PFSK-1 (cell line): ENCODE data around the gene GGTLC1.

Source experiments
- FOXP2 ChIP-seq: optimal IDR thresholded peaks from 2 replicates; pipeline ENCODE3; 2011; ENCODE audit warnings: borderline replicate concordance, control low read depth, inconsistent platforms; ENCODE audit not compliant: insufficient read depth; ENCODE audit errors: extremely low read length, extremely low read depth
- POLR2AphosphoS5 ChIP-seq: IDR thresholded peaks from 2 replicates; pipeline ENCODE4 v1.6.1; 2012; ENCODE audit warnings: low read depth, mild to moderate bottlenecking, control low read depth, low read length, moderate library complexity
- SIN3A ChIP-seq: IDR thresholded peaks from 2 replicates; pipeline ENCODE4 v1.6.1; 2012; ENCODE audit warnings: mild to moderate bottlenecking, low read length, moderate library complexity, borderline replicate concordance; ENCODE audit not compliant: insufficient read depth
- TAF1 ChIP-seq: IDR thresholded peaks from 2 replicates; pipeline ENCODE4 v1.6.1; 2012; ENCODE audit warnings: low read length, control low read depth, borderline replicate concordance; ENCODE audit not compliant: insufficient read depth
- TF ChIP-seq, protein P1 (sequence below), 2 experiments: IDR thresholded peaks; 2 replicates each; pipeline versions ENCODE4 v1.6.1 to v1.8.0; 2011 to 2012; ENCODE audit warnings: low read depth in 2 of 2, low read length in 2 of 2, control low read depth in 1 of 2, inconsistent platforms in 1 of 2, mild to moderate bottlenecking in 1 of 2, moderate library complexity in 1 of 2; ENCODE audit not compliant: insufficient read depth in 1 of 2

Gene GGTLC1

DNA sequence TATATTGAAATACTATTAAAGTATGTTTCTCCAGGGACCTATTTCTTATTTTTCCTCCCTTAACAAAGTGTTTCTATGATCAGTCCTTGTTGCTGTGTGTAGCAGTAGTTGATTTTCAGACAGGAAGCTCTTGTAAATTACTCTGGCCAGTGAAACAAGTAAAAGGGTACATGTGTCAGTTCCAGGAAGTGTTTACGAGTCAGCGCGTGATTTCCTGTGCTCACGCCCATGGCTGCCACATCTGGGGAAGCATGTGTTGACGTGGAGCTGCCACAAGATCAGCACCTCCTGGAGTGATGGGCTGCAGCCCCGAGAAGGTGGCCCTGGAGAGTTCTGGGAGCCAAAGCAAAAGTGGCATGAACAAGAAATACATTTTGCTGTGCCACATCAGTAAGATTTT is 38.6 kb upstream of the GGTLC1 start:
- TF ChIP-seq FOXP2 = peak; percentile 83
- TF ChIP-seq, protein P1, sequence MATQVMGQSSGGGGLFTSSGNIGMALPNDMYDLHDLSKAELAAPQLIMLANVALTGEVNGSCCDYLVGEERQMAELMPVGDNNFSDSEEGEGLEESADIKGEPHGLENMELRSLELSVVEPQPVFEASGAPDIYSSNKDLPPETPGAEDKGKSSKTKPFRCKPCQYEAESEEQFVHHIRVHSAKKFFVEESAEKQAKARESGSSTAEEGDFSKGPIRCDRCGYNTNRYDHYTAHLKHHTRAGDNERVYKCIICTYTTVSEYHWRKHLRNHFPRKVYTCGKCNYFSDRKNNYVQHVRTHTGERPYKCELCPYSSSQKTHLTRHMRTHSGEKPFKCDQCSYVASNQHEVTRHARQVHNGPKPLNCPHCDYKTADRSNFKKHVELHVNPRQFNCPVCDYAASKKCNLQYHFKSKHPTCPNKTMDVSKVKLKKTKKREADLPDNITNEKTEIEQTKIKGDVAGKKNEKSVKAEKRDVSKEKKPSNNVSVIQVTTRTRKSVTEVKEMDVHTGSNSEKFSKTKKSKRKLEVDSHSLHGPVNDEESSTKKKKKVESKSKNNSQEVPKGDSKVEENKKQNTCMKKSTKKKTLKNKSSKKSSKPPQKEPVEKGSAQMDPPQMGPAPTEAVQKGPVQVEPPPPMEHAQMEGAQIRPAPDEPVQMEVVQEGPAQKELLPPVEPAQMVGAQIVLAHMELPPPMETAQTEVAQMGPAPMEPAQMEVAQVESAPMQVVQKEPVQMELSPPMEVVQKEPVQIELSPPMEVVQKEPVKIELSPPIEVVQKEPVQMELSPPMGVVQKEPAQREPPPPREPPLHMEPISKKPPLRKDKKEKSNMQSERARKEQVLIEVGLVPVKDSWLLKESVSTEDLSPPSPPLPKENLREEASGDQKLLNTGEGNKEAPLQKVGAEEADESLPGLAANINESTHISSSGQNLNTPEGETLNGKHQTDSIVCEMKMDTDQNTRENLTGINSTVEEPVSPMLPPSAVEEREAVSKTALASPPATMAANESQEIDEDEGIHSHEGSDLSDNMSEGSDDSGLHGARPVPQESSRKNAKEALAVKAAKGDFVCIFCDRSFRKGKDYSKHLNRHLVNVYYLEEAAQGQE (IDR thresholded peaks at IDR 0.05; ENCODE audit: insufficient read depth in 1 of 2, low read depth in 2 of 2, low read length in 2 of 2) = no peak

DNA sequence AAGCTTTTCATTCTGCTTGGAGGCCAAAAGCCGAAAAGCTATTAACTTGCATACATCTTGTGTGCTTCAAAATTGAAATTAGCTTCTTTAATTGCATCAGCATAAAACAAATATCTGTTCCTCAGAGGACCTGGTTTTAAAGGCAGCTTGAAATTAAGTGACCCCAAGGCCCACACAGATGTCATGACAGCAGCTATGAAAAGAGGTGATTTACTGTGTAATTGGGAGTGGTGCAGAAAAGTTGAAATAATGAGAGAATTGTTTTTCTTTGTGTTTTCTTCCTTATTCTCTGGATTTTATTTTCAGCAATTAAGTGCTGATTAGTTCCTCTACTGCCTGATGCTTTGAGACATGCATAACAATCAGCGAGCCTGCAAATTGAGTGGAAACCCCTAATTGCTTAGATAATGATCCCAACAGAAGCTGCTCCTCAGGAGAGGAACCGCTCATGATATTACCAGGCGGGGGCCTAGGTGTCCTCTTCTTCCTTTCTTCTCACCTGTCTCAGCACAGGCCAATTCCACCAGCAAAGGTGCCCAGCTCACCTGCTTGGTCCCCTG is 34.1 kb upstream of the GGTLC1 start:
- no peak for TF ChIP-seq POLR2AphosphoS5
- TF ChIP-seq SIN3A = no peak
- TF ChIP-seq FOXP2 = no peak
- no peak for TF ChIP-seq TAF1
- TF ChIP-seq, protein P1 (IDR thresholded peaks at IDR 0.05; ENCODE audit: insufficient read depth in 1 of 2, low read depth in 2 of 2, low read length in 2 of 2) = no peak

DNA sequence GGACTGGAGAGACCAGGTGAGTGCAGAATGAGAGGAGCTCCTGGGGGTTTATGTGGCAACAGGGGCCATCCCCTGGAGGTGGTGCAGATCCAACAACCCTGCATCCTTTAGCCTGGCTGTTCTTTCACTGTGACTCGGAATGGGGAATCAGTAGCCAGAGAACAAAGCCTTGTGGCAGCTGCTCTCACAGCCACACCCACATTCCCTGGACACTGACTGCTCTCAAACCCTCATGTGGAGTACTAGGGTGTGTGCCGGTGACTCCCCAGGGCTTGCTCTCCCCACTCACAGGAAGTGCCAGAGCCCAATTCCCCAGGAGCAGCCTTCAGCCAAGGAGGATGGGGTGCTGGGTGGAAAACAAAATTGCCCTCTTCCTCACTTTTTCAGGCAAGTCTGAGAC is 30.2 kb upstream of the GGTLC1 start:
- TF ChIP-seq FOXP2 = no peak
- no peak for TF ChIP-seq SIN3A
- TF ChIP-seq, protein P1 (IDR thresholded peaks at IDR 0.05; ENCODE audit: insufficient read depth in 1 of 2, low read depth in 2 of 2, low read length in 2 of 2) = no peak
- no peak for TF ChIP-seq POLR2AphosphoS5
- TF ChIP-seq TAF1 = no peak

DNA sequence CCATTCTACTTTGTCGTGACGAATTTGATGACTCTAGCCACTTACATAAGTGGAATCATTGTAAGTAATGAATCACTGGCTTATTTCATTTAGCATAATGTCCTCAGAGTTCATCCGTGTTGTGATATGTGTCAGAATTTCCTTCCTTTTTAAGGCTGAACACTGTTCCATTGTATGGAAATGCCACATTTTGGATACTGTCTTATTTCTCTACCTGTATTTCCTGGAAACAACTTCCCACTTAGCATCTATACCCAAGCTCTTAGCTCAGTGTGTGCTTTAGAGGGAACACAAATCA is 28.8 kb upstream of the GGTLC1 start:
- TF ChIP-seq TAF1 (no peak), POLR2AphosphoS5 (no peak), SIN3A (no peak), FOXP2 (no peak)
- TF ChIP-seq, protein P1 (IDR thresholded peaks at IDR 0.05; ENCODE audit: insufficient read depth in 1 of 2, low read depth in 2 of 2, low read length in 2 of 2) = no peak

DNA sequence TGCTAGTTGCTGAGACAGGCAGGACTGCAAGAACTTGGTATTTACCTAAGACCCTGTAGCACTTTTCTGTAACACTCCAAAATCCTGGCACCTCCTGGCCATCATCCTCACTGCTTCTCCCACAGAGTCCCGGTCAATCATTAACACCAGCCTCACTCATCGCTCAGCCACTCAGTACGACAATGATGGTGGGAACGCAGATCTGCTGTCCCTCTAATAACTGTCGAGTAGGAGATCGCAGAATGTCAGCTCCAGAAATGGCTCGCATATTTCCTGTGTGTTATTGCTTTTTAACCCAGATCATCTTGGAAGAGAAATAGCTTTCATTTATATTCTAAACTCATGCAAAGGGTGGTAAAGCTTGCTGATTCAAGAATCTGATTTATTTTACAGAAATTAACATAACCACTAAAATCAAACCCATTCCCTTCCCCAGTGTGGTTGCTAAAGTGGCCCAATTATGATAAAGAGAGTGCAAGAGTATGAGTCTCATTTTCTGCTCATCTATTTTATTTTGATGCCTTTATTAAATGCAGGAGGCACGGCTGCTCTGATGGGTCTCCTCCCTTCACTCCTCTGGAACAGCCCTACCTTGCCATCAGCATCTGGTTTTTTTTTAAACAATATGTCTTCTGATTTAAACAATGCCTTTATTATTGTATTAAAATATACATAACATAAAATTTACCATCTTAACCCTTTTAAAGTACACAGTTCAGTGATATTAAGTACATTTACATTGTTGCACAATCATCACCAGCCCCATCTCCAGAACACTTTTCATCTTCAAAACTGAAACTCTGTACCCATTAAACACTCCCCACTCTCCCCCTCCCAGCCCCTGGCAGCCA is 28.3 kb upstream of the GGTLC1 start:
- TF ChIP-seq POLR2AphosphoS5 = no peak
- TF ChIP-seq SIN3A = no peak
- no peak for TF ChIP-seq FOXP2
- no peak for TF ChIP-seq TAF1
- TF ChIP-seq, protein P1 (IDR thresholded peaks at IDR 0.05; ENCODE audit: insufficient read depth in 1 of 2, low read depth in 2 of 2, low read length in 2 of 2) = no peak
